SW 1271 (cell line): Measurements from ENCODE around the gene DLL4.
"Not testable (repeated sequence)": the region's sequence is repeated elsewhere in the genome, so short reads cannot be mapped to it uniquely, and the experiment has no call there.

Source experiments
- DNase-seq, 2 experiments: peaks; one replicate each; lab custom pipeline; 2025; lab: John Stamatoyannopoulos, UW

DLL4 gene

DNA sequence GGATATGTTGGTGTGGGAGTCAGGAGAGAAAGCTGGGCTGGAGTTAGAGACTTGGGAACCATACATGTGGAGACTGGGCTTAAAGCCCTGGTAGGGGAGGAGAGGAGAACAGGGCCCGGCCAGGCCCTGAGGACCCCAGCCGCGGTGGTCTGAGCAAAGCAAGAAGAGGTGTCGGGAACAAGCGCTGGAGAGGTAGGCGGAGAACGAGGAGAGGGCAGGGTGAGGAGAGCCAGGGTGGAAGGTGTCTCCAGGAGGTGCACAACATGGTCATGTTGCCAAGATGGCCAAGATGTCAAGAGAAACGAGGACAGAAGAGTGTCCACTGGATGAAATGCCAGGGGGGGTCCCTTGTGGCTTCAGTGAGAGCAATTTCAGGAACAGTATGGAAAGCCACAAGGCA lies 29.6 kb downstream of the DLL4 start:
- no peak for DNase-seq

- DNase-seq, result no peak
Measured at GRCh38 chr15:40959331-40960141, 30.4 kb downstream of the DLL4 start.

DNA sequence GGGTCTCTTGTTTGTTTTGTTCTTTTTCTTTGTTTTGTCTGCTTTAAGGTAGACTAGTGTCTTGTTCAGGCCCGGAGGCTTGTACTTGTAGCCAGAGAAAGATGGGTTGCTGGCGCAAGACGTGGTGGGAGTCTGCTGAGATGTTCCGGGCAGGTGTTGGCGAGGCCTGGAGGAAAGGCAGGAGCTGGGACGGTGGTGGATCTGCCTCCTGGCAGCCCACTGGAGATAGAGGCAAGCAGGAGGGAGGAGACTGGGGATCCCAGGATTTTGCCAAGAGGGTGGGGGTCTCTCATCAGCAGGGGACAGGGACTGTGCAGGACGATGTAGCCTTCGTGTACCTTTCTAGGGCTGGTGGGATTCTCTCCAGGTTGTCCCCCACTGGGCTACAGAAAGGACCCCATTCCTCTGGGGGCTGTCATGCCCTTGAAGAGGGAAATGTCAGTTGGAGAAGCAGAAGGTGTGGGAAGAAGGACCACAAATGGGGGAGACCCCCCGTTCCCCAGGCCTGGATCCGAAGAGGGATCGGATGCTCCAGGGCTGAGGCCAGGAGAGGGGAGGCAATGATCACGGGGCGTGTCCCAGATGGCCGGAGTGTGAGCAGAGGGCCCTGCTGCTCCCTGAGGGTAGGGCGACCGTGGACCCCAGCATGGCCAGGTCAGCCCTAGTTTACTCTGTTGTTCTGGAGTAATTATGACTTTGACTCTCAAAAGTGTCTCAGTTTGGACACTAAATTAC lies 31.2 kb downstream of the DLL4 start:
- DNase-seq, result no peak

DNA sequence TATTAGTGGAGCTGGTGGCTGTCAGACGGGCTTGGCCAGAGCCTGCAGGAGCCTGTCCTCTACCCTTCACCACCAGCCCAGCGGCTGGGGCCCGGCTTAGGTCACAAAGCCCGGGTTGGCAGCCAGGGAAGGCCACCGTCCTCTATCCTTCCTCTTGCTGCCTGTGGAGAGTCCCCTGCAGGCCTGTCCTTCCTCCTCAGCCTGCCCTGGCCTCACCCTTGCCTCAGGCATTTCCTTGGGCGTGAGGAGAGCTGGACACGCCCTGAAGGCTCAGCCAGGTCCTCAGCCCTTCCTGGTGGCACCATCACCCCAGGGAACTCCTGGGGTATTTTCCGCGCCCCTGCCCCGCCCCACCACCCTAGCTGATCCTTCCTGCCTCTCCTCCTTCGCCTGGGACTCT lies 31.8 kb downstream of the DLL4 start:
- DNase-seq, result no peak

- DNase-seq, result not testable (repeated sequence)
Measured at GRCh38 chr15:40961740-40962139, 32.6 kb downstream of the DLL4 start.

GRCh38 chr15:40962317-40962716 lies 33.2 kb downstream of the DLL4 start:
- not testable (repeated sequence) for DNase-seq

DNA sequence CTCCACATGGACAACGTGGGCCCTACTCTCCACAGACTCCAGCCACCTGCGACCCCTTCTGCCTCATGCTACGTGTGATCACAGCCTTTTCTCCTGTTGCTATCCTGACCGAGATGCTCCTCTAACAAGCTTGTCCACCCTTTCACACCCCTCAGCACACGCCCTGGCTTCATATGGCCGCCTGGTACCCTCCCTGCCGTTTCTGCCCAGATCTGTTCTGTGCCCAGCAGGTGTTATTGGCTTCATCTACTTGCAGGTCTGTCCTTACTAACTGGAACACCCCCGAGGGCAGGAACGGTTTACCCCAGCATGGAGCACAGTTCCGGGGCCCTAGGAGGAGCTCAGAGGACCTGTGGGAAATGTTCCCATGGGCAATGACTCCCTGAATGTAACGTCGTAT lies 34.1 kb downstream of the DLL4 start:
- DNase-seq, result no peak

DNA sequence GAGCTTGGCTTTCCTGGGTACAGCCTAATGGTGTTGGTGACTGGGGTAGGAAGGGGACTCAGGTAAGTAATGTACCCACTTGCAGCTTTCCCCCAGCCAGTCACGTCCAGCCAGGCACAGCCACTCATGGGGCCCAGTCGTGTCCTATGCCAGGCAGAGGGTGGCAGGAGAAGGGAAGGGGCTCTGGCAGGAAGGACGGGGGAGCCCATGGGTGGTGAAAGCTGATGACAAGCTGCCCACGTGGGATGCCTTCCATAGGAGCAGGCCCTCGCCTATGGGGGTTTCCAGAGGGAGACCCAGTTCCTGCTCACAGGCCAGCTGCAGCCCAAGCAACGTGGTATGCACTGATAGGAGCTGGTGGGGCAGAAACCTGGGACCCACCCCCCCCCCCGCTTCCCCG lies 34.9 kb downstream of the DLL4 start:
- DNase-seq, result no peak

DNA sequence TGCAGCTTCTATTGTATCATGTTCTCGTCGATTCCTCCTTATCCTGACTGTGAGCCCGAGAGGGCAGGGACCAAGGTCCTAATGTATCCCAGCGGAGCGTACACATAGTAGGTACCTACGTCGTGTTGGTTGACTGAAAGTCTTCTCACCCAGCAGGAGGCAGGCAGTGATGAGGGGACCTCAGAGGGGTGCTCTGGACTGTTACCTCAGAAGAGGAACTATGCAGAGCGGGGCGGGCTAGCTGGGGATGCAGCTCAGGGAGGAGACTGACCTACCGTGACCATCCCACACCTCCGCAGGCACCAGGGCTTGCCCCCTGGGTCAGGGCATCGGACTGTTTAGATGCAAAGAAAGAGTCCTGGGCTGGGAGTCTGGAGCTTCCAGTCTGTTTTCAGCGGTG lies 35.5 kb downstream of the DLL4 start:
- no peak for DNase-seq

GRCh38 chr15:40968290-40969085 lies 39.3 kb downstream of the DLL4 start:
- no peak for DNase-seq

GRCh38 chr15:40969363-40969762 lies 40.2 kb downstream of the DLL4 start:
- DNase-seq, result no peak

DNA sequence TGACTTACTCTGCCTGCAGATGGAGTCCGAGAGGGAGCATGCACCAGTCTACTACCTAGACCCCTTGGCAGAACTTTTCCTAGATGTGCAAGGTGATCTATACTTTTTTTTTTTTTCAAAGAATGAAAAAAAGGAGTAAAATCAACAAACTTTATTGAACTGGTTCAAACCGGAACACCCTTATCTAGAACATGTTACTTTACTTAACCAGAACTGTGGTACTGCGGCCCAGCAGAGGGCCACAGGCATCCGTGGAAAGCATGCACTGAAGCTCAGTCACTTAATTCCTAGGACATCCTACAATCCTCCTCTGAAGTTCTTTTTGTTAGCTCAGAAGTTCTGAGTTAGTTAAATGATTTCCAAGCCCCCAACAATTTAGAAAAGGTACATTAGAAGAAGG lies 45.7 kb downstream of the DLL4 start:
- DNase-seq, result no peak

GRCh38 chr15:40976819-40977218 lies 47.7 kb downstream of the DLL4 start:
- DNase-seq, result no peak

DNA sequence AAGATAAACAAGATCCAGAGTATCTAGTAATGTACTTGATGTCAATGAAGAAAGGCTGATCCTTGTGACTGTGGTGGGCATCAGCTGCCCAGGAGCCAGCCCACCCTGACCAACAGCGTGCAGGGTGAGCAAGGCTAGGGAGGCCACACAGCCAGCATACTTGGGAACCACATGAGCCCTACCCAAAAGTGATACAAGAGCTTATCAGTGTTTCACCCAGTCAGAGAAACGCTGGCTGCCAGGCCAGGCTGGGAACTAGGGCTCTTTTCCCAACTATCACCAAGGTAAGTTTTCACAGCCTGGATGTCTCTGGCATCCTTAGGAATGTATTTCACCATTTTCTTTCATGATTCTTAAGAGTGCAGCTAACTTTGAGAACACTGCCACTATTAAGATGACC lies 49.0 kb downstream of the DLL4 start:
- no peak for DNase-seq

DNA sequence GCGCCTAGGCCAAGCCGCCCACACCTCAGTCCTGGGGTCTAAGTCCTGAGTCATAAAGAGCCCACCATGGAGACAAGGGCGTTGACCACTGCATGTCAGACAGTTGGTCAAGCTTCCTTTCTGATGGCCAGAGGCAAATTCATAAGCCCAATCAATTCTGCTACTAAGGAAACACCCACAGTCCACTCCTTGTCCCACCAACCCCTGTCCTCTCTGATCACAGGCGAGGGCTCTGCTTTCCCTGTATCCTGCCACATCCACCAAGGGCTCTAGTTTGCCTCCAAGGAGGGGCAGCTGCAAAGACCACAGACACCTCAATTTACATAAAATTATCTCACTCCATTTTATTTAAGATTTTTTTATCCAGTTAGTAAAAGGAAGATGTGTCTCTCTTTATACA lies 49.4 kb downstream of the DLL4 start:
- no peak for DNase-seq

DNA sequence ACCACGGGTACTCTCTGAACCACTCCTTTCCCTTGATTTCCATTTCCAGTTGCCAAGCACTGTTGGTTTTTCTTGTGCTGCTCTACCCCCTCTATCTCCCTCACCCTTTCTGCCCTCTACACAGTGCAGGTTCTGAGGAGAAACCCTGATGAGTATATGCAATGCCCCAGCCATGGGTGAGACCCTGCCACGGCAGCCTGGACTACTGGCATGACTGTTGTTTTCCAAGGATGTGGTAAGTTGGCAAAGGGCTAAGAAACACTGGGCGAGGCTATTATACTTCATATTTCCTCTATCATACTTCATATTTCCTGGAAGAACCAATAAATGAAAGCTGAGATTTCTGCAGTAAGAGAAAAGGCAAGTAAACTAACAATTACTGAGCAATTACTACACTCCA lies 52.0 kb downstream of the DLL4 start:
- no peak for DNase-seq

- DNase-seq, result peak; percentile 6 to 47
Measured at GRCh38 chr15:40982855-40983254, 53.7 kb downstream of the DLL4 start.

DNA sequence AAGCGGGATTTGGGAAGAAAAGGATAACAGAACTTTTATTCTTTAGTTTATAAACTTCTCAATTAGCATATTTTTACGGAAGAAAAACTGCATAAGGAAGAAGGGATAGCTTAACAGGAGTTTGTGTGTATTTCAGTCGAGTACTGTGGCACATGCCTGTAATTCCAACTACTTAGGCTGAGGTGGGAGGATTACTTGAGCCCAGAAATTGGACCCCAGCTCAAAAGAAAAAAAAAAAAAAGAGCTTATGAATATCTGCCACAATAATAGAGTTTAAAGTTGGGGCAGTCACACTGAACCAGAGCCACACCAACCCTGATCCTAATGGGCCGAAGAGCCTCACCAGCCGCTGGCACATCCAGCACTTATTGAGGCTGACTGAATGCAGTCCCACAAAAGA lies 55.3 kb downstream of the DLL4 start:
- DNase-seq, result no peak

- DNase-seq, result no peak
Measured at GRCh38 chr15:40984964-40985363, 55.8 kb downstream of the DLL4 start.

- DNase-seq, result no peak
Measured at GRCh38 chr15:40985541-40986330, 56.6 kb downstream of the DLL4 start.

DNA sequence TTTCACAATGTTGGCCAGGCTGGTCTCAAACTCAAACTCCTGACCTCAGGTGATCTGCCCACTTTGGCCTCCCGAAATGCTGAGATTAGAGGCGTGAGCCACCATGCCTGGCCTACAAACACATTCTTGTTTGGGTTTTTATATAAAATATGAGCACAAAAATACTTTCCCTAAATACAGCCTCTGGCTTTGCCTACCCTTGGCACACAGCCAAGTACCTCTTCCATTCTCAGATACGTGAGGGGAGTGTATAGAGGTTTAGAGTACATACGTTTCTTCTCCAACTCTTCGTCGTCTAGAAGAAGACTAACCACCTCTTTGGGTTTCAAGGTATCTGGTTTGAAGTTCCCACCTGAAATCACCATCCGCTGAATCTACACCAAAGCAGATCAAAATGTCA lies 57.7 kb downstream of the DLL4 start:
- DNase-seq, result no peak

DNA sequence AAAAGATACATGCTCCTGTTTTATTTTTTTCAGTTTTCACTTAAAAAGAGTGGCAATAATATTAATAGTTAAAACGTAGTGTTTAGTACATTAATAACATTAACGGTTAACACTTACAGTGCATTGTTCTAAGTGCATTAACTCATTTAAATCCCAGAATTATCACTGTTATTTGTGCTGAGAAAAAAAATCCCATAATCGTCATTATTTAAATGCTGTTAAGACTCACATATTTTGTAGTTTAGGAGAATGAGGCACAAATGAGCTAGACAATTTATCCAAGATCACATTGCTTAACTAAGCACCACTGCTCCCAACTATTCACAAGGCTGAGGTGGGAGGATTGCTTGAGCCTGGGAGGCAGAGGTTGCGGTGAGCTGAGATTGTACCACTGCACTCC lies 59.0 kb downstream of the DLL4 start:
- DNase-seq, result no peak
